SK-MEL-5 (cell line): ENCODE results near the gene IFITM10. TPM values are rescaled to one million over a fixed set of nuclear protein-coding genes. Genes with fewer than 3 reads are reported as not detected.

Experiments used
- DNase-seq: peaks from one replicate; pipeline ENCODE4 v3.0.0-alpha.2; 2016; ENCODE audit warnings: low read depth, low spot score
- in situ Hi-C: cut with HindIII; loops from 2 replicates; pipeline ENCODE4 v1.10.0; 2016; ENCODE audit warnings: low sequenced_read_pairs, high pct_unique_total_duplicates, low pct_unique_long_range_greater_than_20kb
- total RNA-seq: library from RNA; depleted of rRNA; stranded (reverse); fragments of >200 nt; shearing (Covaris generic); gene quantifications from 2 replicates; pipeline ENCODE4 v1.2.3, GENCODE V29; 2014

The IFITM10 gene
- total RNA-seq, 1 experiment from 2014 or later = not detected

DNA sequence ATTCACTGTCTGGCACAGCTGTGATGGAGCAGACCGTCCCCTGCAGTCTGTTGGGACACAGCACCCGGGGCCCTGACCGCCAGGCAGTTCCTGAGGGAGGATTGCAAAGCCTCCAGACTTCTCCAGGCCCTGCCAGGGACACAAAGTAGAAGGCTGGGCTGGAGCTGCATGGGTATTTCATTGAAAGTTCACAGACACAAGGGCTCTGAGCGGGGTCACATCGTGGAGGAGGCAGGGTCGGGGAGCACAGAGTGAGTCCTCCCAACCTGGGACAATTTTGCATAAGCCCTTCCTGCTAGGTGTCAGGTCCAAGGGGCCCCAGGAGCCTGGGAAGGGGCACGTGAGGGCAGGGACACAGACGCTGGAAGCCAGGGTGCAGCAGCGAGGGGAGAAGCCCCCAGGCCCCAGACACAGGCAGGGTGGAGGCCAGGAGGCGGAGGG, 15.7 kb downstream of the IFITM10 start:
- DNase-seq = no peak
- in situ Hi-C loops = no loop called here

DNA sequence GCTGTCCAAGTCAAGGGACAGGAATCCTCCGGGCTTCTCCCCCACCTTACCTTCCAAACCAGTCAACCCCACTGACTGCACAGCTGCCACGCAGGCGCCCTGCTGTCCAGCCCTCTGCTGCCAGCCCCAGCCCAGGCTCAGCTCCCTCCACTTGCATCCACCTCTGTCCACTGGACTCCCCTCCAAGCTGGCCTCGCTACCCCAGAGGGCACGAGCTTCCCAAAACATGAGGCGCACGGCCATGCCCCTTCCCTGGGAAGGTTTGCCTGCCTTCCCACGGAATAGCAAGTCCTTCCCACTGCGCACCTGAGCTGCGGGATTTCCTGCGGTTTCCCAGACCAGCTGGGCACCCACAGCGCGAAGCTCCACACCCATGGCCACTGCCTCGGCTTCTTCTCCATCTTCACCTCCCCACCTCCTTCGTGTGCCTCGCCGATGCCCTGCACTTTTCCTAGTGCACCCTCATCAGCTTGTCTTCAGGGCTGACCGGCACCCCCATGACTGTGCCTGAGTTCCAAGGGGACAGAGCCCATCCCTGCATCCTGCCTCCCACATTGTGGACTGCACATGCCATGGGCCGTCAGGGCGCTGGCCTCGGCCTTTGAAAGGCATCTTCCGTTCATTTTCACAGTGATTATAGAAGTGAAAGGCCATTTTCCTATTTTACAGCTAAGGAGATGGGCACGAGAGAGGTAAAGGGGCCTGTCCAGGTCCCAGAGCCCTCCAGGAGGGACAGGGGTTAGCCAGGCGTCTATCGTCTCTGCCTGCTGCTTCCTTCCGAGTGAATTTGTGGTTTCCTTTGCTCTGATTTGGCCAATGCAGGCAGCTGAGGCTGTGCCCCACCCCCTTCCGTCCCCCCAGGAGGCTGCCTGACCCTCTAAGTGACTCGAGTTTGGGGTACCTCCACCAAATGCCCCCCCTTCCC, 16.4 kb downstream of the IFITM10 start:
- no peak for DNase-seq
- in situ Hi-C loops = no loop called here

DNA sequence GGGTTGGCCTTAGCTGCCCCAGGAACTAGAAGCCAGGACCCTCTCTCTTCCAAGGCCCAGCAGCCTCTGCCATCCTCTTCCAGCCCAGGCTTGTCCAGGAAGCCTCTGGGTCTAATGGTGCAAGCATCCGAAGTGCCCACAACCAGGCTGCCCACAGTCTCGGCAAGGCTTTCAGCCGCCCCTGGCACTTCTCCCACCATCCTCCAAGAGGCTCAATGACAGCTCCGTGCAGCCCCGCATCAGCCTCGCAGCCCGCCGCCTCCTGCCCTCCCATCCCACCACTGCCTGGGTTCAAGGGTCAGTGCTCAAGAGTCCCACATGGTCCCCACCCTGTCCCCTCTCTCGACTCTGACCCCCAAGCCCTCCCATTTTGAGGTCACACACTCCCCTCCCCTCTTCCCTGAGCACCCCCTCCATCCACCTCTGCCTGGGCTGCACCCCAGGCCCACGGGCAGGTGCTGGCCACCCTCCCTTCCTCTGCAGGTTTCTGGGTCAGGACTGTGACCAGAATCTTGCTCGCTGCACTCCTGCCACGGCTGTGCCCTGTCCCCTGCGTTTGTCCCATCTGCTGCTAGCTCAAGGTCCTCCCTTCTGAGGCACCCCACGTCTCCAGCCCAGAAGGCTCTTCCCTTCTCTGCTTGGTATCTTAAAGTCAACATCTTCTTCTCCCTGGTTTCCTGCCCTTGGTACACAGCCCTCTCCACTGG, 17.2 kb downstream of the IFITM10 start:
- no peak for DNase-seq
- in situ Hi-C loops = no loop called here

DNA sequence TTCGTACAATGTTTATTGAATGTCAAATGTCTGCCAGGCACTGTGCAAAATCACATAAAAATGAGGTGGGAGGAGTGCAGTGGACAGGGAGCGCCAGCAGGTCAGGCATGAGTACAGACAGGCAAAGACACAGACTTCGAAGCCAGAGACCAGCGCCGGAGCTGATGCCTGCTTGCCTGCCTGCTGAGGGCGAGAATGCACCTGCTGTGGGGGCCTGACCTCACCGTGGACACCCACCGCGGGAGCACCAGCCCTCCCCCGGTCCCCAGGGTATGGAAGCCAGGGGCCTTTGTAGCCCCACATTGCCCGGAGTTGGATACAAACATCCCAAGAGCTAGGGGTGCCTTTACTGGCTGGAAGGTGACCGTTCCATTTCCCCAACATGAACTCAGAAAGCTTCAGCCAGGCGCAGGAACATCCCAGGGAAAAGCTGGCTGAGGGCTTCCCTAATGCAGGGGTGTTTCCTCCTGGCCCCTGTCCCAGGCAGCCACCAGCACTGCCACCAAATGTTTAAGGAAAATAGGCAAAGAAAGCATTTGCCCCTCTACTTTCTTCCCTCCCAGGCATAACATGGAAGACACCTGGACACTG, 17.9 kb downstream of the IFITM10 start:
- in situ Hi-C loops = no loop called here
- no peak for DNase-seq

DNA sequence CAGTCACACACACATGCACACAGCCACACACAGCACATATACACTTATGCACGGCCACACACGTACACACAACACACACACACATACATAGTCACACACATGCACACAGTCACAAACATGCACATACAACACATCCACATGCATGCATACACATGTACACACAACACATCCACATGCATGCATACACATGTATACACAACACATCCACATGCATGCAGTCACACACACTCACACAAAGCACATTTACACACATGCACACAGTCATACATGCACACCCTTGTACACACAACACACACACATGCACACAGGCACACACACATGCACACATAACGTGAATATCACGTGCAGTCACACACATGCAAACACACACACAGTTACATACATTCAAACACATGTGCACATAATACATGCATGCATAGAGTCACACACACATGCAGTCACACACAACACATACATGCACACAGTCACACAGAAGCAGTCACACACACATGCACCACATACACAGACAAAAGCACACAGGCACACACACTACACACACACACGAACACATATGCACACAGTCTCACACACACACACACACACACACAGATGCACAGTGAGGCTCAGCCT, 18.8 kb downstream of the IFITM10 start:
- in situ Hi-C loops = no loop called here
- DNase-seq = no peak

DNA sequence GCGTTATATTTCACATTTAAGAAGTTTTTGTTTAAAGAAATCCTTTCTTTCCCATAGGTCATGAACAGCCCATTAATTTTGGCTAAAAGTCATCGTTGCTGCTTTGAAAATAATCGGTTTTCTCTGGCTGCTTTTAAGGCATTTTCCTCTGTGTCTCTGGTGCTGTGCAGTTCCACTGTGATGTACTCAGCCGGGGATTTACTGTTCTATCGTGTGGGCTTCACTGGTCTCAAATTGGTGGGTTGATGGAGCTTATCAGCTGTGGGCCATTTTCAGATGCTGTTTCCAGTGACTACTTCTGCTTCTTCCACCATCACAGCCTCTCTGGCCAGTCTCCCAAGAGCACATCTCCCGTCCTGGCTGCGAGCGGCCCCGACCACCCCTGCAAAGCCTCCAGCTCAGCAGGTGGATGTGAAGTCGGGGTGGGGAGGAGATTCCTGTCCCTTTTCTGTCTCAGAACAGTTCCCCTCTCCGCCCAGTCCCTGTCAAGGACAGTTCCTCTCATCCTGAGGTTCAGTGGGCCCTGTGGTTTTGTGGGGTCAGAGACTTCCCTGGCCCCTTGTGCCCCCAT, 20.3 kb downstream of the IFITM10 start:
- in situ Hi-C loops = no loop called here
- no peak for DNase-seq

DNA sequence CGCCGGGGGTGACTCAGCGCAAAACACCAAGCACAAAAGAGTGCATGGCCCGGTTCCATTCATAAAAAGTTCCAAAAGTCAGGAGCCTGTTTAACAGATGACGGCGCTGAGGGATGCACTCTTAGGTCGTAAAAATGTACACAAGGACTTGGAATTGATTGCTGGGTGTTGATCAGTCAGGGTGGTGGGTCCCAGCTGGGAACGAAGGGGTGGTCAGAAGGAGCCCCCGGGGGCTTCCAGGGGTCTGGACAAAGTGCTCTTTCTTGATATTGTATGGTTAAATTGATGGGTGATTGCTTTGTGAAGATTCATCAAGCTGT, 20.7 kb downstream of the IFITM10 start:
- no peak for DNase-seq
- in situ Hi-C loops = no loop called here

DNA sequence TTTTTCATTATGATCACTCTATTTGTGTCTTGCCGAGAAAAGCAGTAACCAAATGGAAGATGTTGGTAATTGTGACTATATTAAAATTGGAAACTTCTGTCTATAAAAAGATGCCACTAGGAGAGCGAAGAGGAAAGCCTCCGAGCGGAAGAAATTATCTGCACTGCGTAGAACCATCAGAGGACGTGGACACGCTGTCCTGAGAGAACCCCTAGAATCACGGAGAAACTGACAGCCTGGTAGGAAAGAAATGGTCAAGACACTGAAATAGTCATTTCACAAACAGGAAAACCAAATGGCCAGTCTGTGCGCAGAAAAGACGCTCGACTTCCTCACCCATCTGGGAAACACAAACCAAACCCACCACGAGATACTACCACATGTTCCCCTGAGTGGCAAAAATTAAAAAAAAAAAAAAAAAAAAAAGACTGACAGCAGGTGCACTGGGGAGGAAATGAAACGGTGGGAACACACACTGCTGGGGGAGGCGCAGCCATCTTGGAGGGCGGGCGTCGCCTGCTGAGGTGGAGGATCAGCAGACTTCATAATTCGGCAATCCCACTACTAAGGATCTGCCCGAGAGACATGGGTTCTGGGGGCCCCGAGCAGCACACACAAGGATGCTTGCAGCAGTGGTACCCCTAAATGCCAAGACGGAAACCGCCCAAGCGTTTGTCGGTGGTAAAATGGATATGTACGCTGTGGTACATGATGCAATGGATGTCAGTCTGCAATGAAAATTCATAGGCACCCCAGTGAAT, 21.3 kb downstream of the IFITM10 start:
- no peak for DNase-seq
- in situ Hi-C loops = no loop called here

DNA sequence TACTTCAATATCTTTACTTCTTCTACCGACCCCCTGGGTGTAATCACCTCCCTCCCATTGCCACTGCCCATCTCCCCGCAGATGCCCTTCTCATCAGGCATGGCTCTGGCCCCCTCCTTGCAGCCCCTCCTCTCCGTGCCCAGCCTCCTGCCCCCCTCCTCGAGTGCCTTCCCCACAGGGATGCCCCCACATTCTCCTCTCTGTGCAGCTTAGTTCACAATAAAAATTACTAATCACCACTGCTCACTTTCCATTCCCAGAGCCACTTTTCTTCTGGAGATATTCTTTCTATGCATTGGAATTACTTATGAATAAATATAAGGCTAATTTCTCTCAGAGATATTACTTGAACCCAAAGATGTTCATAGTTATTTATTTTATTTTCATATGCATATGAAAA, 22.1 kb downstream of the IFITM10 start:
- in situ Hi-C loops = no loop called here
- no peak for DNase-seq

DNA sequence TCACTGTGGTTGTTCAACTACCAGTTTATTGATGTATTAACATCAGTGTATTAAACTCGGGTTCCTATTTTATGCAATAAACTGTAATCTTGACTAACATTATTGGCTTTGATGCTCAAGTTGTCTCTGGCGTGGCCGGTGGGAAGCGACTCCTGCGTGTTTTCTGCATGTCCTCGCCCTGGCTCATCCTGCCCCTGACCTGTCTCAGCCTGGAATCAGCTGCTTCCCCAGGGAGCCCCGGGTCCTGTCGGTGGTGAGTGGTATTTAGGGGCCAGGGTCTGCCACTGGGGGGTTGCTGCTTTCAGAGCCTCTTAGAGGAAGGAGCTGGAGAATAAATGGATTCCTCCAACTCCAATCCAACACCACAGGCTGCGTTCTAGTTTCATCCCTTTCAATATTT, 22.5 kb downstream of the IFITM10 start:
- in situ Hi-C loops = no loop called here

DNA sequence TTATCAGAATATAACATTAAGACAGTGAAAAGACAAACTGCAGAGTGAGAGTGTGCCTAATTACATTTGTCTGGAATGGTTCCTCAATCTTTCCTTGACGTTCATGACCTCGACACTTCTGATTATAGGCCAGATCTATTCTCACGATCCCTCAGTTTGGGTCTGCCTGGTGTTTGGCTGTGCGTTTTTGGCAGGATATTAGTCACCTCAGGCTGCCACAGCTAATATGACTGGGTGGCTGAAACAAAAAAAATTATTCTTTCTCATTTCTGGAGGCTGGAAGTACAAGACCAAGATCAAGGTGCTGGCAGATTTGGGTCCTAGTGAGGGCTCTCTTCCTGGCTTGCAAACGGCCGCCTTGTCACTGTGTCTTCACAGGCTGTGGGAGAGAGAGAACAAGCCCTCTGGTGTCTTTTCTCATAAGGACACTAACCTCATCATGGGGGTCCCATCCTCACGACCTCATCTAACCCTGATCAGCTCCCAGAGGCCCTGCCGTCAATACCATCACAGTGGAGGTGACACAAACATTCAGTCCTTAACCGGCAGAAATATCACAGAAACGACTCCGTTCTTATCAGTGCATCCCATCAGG, 23.2 kb downstream of the IFITM10 start:
- in situ Hi-C loops = no loop called here
- no peak for DNase-seq

More for the DNA sequence above, 22.5 kb downstream of the IFITM10 start:
- DNase-seq = no peak

DNA sequence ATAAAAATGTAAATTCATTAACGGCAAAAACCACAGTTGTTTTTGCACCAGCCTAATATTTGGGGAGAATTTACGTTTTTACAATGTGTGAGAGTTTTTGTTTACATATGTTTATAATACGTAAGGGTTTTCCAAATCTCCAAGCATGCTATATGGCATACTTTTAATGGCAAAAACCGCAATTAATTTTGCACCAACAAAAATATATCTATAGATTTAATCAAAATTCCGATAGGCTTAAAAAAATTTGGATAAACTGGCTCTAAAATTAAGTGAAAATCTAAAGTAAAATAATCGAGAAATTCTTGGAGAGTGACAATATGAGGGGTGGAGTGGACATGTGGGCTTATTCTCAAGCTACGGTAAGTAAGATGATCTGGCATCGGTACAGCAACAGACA, 30.6 kb downstream of the IFITM10 start:
- in situ Hi-C loops = no loop called here
- DNase-seq = no peak

DNA sequence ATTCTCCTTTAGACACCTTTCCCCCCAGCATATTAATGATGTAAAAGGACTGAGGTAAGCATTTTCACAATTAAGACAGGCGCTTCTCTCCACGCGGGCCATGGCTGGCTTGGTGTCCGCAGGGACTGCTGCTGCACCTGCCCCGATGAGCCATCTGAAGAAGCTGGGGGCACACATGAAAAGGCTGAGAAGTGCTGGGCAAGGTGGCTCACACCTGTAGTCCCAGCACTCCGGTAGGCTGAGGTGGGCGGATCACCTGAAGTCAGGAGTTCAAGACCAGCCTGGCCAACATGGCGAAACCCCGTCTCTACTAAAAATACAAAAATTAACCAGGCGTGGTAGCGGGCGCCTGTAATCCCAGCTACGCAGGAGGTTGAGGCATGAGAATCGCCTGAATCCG, 32.1 kb downstream of the IFITM10 start:
- no peak for DNase-seq
- in situ Hi-C loops = no loop called here

DNA sequence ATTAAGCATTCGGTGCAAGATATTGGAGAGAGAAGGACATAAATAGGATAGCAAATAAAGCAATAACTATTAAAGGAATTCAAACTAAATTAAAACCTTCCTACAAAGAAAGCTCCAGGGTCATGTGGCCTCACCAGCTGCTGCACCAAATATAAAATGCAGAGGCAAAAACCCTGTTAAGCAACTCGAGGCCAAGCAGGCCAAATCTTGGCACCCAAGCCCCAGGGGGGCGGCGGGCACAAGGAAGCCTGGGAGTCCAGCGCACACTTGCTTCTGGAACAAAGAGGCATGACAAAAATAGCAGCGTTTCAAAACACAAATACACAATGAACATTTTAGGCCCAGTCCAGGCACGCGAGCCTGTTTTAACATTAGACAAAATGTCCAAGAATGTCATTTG, 32.6 kb downstream of the IFITM10 start:
- no peak for DNase-seq
- in situ Hi-C loops = no loop called here

DNA sequence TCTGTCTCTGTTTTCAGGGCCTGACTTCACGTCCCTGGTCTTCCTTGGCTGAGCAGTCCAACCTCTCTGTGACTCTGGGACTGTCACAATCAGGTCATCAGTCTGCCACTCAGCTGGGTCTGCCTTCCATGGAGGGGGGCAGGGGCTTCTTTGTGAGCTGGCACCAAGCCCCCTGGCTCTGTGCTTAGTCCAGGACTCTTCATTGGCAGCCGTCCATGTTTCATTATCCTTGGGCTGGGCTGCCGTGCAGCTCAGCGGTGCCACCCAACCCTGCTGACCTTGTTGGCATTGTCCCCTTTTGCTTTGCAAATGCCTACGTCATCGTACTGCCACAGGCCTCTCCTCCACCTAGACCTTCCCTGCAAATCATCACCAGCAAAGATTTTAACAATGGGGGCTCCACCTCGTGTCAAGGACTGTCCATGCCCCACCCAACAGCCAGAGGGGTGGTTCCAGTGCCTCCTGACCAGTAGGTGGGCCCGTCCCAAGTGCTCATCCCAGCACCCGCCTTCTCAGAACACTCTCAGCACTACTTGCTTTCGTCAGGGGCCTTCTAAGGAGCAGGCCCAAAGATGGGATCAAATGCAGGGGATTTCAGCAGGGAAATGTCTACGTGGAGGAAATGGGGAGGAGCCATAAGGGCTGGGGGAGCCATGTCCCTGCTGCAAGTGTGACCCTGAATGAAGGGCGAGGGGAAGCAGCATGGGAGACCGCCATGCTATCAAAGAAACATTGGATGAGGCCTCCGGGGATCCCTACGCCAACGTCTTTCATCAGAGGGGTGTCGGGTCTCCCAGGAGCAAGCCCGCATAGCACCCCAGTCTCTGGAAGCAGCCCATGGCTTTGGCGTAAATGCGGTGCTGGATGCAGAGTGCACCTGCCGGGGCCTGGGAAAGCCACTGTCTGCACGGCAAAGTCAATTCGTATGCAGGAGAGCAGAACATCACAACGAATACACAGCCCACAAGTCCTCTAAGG, 35.2 kb downstream of the IFITM10 start:
- DNase-seq = no peak
- in situ Hi-C loops = no loop called here

DNA sequence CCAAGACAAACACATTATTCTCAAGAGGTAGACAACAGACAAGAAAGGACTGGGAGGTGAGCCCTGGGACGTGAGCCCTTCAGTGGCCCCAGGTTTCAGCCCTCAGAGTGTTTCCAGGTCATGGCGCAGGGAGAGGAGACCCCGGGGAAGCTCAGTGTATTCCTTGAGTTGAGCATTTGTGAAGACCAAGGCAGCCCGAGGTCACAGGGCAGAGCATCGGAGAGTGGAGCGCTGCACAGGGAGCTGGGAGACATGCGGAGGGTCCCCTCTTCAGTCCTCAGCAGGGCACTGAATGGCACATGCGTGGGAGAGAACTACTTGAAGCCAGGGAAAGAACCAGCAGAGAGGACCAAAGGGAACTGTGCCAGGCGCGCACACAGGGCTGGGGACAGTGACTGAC, 41.7 kb downstream of the IFITM10 start:
- in situ Hi-C loops = no loop called here
- DNase-seq = no peak
